DMS53 (cell line): ENCODE data around the gene PITPNC1.
"Not testable (repeated sequence)": the region's sequence is repeated elsewhere in the genome, so short reads cannot be mapped to it uniquely, and the experiment has no call there.

Experiments
- DNase-seq: peaks from one replicate; lab custom pipeline; 2025; lab: John Stamatoyannopoulos, UW

The PITPNC1 gene

GRCh38 chr17:67401106-67401505 lies 24.0 kb downstream of the PITPNC1 start:
- DNase-seq: no peak

DNA sequence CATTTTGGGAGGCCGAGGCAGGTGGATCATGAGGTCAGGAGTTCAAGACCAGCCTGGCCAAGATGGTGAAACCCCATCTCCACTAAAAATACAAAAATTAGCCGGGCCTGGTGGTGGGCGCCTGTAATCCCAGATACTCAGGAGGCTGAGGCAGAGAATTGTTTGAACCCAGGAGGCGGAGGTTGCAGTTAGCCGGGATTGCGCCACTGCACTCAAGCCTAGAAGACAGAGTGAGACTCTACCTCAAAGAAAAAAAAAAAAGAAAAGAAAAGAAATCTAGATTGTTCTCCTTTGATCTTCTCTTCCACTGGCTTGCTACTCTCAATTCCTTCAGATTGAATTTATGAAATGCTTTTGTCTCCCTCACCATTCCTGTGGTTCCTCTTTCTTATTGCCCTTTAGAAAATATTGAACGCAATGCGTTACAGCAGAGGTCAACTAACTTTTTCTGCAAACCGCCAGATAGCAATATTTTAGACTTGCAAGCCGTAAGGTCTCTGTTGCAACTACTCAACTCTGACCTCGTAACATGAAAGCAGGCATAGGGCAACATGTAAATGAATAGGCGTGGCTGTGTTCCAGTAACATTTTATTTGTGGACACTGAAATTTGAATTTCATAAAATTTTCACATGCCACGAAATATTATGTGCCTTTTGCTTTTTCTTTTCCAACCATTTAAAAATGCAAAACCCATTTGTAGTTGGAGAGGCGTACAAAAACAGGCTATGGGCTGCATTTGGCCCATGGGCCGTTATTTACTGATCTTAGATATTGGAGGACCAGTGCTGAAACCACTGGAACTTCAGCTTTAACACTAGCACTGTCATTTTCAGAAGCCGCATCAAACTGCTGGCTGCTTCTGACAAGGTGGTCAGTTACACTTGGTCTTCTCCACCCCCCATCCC lies 24.8 kb downstream of the PITPNC1 start:
- no peak for DNase-seq

DNA sequence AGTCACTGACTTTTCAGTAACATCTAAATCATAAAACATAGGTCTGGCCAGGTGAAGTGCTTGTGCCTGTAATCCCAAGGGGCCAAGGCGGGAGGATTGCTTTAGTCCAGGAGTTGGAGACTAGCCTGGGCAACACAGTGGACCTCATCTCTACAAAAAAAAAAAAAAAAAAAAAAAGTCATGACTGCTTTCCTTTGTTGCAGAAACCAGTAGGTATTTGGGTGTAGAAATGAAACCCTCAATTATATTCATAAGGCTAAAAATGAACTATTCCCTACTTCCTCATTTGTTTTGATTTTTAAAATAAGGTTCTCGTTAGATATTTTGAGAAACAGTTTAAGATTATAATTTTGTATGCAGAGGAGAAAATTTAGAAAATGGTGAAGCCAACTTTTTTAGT lies 26.0 kb downstream of the PITPNC1 start:
- no peak for DNase-seq

GRCh38 chr17:67403483-67403882 lies 26.4 kb downstream of the PITPNC1 start:
- DNase-seq: no peak

DNA sequence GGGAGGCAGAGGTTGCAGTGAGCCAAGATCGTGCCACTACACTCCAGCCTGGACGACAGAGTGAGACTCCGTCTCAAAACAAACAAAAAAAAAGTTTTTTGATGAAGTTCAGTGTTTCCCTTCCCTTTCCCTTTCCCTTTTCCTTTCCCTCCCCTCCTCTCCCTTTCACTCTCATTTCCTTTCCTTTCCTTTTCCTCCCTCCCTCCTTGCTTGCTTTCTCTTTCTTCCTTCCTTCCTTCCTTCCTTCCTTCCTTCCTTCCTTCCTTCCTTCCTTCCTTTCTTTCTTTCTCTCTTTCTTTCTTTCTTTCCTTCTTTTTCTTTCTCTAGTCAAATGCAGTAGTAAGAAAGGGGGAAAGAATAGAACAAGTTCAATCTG lies 31.4 kb downstream of the PITPNC1 start:
- not testable (repeated sequence) for DNase-seq

- DNase-seq: no peak
Observed at GRCh38 chr17:67411397-67411796, 34.3 kb downstream of the PITPNC1 start.

- no peak for DNase-seq
Observed at GRCh38 chr17:67412032-67412431, 35.0 kb downstream of the PITPNC1 start.

DNA sequence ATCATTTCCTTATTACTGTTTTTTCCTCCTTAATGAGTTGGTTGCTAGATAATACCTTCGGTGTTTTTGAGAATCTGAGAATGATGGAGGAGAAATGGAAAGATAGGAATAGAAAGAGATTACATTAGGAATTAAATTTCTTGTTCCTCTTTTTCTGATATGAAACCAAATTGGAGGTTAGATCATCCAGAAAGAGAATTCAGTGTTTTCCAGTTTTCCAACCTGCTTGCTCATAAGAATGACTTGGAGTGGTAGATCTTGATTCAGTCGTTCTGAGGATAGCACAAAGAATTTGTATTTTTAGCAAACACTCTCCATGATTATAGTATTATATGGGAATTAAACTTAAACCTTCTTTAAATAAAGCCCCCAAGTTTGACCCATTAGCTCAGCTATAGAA lies 35.9 kb downstream of the PITPNC1 start:
- DNase-seq: no peak

- no peak for DNase-seq
Observed at GRCh38 chr17:67413388-67413787, 36.3 kb downstream of the PITPNC1 start.

- no peak for DNase-seq
Observed at GRCh38 chr17:67414130-67414529, 37.0 kb downstream of the PITPNC1 start.

GRCh38 chr17:67414559-67414958 lies 37.5 kb downstream of the PITPNC1 start:
- DNase-seq: no peak

- DNase-seq: no peak
Observed at GRCh38 chr17:67415291-67415690, 38.2 kb downstream of the PITPNC1 start.

DNA sequence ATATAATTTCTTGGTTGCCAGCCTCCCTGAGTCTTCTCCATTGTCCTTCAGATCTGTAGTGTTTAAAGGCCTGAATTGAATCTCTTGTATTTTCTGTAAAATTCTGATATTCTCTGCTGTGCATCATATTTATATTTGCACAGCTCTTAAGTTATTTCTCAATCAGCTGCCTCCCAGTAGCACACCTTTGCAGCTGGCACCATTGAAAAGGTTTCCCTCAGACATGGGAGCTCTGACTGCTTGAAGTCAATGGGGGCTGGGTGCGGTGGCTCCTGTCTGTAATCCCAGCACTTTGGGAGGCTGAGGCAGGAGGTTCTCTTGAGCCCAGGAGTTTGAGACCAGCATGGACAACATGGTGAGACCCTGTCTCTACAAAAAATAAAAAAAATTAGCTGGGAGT lies 40.4 kb downstream of the PITPNC1 start:
- DNase-seq: peak; percentile 32

DNA sequence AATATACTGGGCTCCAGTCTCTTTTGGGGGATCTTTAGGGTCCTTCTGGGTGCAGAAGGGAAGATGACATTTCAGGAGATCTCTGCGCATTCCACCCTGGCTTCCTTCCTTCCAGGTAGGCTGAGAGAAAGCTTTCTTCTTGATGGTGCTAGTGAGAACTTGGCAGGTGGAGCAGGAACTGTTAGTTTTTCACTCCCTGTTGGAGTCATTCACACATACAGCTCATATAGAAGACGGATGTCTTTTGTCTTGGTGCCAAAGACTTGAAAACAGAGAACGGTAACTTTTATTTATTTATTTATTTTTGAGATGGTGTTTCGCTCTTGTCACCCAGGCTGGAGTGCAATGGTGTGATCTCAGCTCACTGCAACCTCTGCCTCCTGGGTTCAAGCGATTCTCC lies 43.9 kb downstream of the PITPNC1 start:
- DNase-seq: no peak

GRCh38 chr17:67421869-67422273 lies 44.8 kb downstream of the PITPNC1 start:
- DNase-seq: peak; percentile 68

DNA sequence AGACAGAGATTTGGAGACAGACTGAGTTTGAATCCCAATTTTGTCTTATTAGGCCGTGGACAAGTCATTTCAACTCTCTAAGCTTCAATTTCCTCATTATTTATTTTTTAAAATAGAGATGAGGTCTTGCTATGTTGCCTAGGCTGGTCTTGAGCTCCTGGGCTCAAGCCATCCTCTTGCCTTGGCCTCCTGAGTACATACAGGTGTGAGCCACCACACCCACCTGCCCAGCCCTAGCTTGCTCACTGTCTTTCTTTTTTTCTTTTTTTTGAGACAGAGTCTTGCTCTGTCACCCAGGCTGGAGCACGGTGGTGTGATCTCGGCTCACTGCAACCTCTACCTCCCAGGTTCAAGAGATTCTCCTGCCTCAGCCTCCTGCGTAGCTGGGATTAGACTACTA lies 45.2 kb downstream of the PITPNC1 start:
- not testable (repeated sequence) for DNase-seq

DNA sequence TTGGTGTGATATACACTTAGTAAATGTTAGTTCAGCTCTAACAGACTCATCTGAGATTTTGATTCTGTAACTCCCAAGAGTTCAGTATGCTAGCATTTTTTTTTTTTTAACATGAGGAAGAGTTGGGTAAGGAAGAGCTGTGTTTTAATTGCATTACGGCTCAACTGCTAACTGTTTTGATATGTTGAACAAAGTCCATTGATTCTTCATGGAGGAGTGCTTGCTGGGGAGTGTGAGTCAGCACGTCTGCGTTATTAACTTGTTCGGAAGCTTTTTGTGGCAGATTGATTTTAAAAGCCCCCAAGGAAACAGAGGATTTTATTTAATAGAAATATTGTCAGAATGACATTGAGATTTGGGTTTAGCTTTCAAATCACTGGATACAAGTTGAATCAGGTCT lies 45.8 kb downstream of the PITPNC1 start:
- no peak for DNase-seq

- DNase-seq: no peak
Observed at GRCh38 chr17:67425571-67426160, 48.6 kb downstream of the PITPNC1 start.

DNA sequence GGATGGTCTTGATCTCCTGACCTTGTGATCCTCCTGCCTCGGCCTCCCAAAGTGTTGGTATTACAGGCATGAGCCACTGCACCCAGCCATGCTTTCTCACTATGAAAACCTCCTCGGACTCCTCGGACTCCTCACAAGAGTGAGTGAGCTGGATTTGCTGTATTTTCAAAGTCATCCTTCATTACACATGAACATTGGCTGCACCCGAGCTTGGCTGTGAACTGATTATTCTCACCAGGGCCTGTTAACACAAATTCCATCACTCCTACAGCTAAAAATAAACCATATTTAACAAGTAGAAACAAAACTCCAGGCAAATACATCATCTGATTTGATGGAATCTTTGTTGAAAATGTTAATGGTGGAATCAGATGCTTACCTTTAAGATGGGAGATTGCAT lies 50.3 kb downstream of the PITPNC1 start:
- no peak for DNase-seq

- DNase-seq: not testable (repeated sequence)
Observed at GRCh38 chr17:67430515-67430914, 53.4 kb downstream of the PITPNC1 start.

DNA sequence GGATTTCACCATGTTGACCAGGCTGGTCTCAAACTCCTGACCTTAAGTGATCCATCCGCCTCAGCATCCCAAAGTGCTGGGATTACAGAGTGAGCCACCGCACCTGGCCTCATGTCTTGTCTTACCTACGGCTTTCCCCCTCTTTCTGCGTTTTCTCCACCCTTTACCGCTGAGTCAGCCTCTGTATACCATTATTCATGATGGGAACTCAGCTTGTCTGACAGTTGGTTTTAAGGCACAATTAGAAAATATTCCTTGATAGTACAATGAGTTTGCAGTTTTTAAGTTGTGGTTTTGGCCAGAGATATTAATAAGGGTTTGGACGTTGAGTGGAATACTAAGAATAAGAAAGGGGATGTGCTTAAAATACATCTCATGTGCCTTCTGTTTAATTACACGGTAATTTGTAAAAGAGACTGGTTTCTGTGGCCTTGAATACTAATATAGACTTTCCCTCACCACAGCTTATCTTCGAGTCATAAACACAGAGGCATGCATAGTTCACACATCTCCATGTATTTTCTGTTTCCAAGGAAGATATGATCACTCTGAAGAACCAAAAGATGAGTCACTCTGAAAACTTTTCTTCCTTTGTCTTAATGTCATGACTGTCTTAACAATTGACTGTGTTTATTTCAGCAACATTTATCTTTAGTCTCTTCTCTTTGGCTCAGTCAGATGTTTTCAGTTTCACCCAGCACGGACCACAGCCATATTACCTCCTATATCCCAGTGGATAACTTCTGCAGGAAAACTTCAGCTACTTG lies 54.4 kb downstream of the PITPNC1 start:
- DNase-seq: no peak

DNA sequence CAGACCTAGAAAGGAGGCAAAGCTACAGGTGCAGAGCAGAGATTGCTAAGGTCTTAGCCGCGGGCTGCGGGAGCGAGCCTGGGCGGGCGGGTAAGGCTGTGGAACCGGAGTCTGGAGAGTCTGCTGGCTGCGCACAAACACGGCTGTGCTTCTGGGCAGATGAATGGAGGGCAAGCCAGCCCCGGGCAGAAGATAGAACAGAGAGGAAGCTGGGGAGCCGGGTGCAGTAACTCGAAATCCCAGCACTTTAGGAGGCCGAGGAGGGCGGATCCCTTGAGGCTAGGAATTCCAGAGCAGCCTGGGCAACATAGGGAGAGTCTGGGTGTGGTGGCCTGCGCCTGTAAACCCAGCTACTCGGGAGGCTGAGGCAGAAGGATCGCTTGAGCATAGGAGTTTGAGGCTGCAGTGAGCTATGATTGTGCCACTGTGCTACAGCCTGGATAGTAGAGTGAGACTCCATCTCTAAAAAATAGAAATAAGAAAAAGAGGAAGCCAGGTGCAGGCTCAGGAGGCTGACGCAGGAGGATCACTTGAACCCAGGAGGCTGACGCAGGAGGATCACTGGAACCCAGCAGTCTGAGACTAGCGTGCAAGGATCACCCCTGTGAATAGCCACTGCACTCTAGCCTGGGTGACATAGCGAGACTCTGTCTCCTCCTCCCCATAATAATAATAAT lies 56.3 kb downstream of the PITPNC1 start:
- no peak for DNase-seq
